ENCODE results near the gene TRAF3IP1.
"Not testable (repeated sequence)": the region's sequence is repeated elsewhere in the genome, so short reads cannot be mapped to it uniquely, and the experiment has no call there.

- TF ChIP-seq, protein P1, sequence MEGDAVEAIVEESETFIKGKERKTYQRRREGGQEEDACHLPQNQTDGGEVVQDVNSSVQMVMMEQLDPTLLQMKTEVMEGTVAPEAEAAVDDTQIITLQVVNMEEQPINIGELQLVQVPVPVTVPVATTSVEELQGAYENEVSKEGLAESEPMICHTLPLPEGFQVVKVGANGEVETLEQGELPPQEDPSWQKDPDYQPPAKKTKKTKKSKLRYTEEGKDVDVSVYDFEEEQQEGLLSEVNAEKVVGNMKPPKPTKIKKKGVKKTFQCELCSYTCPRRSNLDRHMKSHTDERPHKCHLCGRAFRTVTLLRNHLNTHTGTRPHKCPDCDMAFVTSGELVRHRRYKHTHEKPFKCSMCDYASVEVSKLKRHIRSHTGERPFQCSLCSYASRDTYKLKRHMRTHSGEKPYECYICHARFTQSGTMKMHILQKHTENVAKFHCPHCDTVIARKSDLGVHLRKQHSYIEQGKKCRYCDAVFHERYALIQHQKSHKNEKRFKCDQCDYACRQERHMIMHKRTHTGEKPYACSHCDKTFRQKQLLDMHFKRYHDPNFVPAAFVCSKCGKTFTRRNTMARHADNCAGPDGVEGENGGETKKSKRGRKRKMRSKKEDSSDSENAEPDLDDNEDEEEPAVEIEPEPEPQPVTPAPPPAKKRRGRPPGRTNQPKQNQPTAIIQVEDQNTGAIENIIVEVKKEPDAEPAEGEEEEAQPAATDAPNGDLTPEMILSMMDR (IDR thresholded peaks at IDR 0.05) = not testable (repeated sequence)
- TF ChIP-seq POLR2AphosphoS5 (IDR thresholded peaks at IDR 0.05) = not testable (repeated sequence)
These were observed 46.9 kb upstream of the TRAF3IP1 start for GRCh38 chr2:238273433-238273832.
